Measurements from ENCODE around the gene KRTAP5-11. TPM values are rescaled to one million over a fixed set of nuclear protein-coding genes. Genes with fewer than 3 reads are reported as not detected.
A peak's percentile ranks its signal among the peaks of the same experiment; 100 is the strongest.
"Not testable (repeated sequence)": the region's sequence is repeated elsewhere in the genome, so short reads cannot be mapped to it uniquely, and the experiment has no call there.

KRTAP5-11 gene, protein sequence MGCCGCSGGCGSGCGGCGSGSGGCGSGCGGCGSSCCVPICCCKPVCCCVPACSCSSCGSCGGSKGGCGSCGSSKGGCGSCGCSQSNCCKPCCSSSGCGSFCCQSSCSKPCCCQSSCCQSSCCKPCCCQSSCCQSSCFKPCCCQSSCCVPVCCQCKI
- not detected in 2 replicates for total RNA-seq
- total RNA-seq (2013), result not detected
- polyA plus RNA-seq, result not detected in 2 replicates
- polyA minus RNA-seq, result not detected in 2 replicates

DNA sequence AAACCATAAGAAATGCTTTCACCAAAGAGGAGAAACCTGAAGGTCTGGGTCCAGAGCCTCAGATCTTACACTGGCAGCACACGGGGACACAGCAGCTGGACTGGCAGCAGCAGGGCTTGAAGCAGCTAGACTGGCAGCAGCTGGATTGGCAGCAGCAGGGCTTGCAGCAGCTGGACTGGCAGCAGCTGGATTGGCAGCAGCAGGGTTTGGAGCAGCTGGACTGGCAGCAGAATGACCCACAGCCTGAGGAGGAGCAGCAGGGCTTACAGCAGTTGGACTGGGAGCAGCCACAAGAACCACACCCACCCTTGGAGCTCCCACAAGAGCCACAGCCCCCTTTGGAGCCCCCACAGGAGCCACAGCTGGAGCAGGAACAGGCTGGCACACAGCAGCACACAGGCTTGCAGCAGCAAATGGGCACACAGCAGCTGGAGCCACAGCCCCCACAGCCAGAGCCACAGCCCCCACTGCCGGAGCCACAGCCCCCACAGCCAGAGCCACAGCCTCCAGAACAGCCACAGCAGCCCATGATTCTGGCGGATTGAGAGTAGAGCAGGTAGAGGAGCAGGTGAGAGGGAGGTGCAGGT is at the start of gene KRTAP5-11:
KRTAP5-11 (minus strand) TSS at position 567 of the 587 bp plus-strand sequence; CDS start at position 529, 38 bp downstream.
- Histone ChIP-seq H2AFZ (ENCODE audit: insufficient read depth, low read depth, low read length, poor library complexity, severe bottlenecking) (no peak within 1 kb of the TSS), H3K27ac (ENCODE audit: low read length in 2 of 2) (no peak within 1 kb of the TSS), H3K36me3 (replicated peaks in 1 of 2; ENCODE audit: control extremely low read depth in 1 of 2, control insufficient read depth in 1 of 2, extremely low read depth in 1 of 2, insufficient read depth in 2 of 2, low read length in 1 of 2) (no peaks in the 10 kb centered on the region), H3K9ac (ENCODE audit: low read length) (no peak within 1 kb of the TSS), H3K9me3 (ENCODE audit: control extremely low read depth in 1 of 3, control insufficient read depth in 2 of 3, insufficient read depth in 1 of 3, low read length in 2 of 3) (no peaks in the 10 kb centered on the region), H4K20me1 (ENCODE audit: control insufficient read depth, insufficient read depth, low read length, poor library complexity, severe bottlenecking) (no peaks in the 10 kb centered on the region), H3K4me2 (replicated peaks; ENCODE audit: low read depth, low read length, poor library complexity, severe bottlenecking) (no peak within 1 kb of the TSS), H3K27me3 (replicated peaks in 1 of 4; ENCODE audit: control extremely low read depth in 1 of 4, control insufficient read depth in 3 of 4, insufficient read depth in 4 of 4, low read length in 3 of 4) (peaks cover 0 to 12% (median 0%) of the 10 kb centered on the region in 4 experiments), H3K4me3 (ENCODE audit: control extremely low read depth in 1 of 5, extremely low read depth in 1 of 5, insufficient read depth in 1 of 5, low read depth in 2 of 5, low read length in 4 of 5) (no peak within 1 kb of the TSS), H3K79me2 (ENCODE audit: control insufficient read depth, insufficient read depth, low read length) (no peaks in the 10 kb centered on the region), H3K4me1 (ENCODE audit: control insufficient read depth in 2 of 2, insufficient read depth in 2 of 2, low read length in 2 of 2) (peaks cover 0 to 2% of the 10 kb centered on the region in 2 donors)
- ChIA-PET CTCF (no interaction called here), POLR2A (no interaction called here)
- ATAC-seq (ENCODE audit: low read depth) (no peak), DNase-seq (no peak)
- no peak within 1 kb of the TSS for H3K27ac Mint-ChIP-seq
- peaks cover 33% of the 10 kb centered on the region for H3K27me3 Mint-ChIP-seq
- H3K9me3 Mint-ChIP-seq (ENCODE audit: insufficient read depth), result no peaks in the 10 kb centered on the region
- 78% methylated on average over 1 of the region's 3 CpGs for WGBS (ENCODE audit: insufficient coverage)
- intact Hi-C loops (cut with micrococcal nuclease), result no loop called here
- TF ChIP-seq, protein P1, sequence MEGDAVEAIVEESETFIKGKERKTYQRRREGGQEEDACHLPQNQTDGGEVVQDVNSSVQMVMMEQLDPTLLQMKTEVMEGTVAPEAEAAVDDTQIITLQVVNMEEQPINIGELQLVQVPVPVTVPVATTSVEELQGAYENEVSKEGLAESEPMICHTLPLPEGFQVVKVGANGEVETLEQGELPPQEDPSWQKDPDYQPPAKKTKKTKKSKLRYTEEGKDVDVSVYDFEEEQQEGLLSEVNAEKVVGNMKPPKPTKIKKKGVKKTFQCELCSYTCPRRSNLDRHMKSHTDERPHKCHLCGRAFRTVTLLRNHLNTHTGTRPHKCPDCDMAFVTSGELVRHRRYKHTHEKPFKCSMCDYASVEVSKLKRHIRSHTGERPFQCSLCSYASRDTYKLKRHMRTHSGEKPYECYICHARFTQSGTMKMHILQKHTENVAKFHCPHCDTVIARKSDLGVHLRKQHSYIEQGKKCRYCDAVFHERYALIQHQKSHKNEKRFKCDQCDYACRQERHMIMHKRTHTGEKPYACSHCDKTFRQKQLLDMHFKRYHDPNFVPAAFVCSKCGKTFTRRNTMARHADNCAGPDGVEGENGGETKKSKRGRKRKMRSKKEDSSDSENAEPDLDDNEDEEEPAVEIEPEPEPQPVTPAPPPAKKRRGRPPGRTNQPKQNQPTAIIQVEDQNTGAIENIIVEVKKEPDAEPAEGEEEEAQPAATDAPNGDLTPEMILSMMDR (IDR thresholded peaks at IDR 0.05), result no peak
- no peak for TF ChIP-seq EZH2 (IDR thresholded peaks at IDR 0.05; ENCODE audit: borderline replicate concordance, insufficient read depth, low read depth, low read length, poor library complexity, severe bottlenecking)
- peaks cover 3% of the 10 kb centered on the region for H3K4me1 Mint-ChIP-seq
- no peak within 1 kb of the TSS for H3K4me3 Mint-ChIP-seq

DNA sequence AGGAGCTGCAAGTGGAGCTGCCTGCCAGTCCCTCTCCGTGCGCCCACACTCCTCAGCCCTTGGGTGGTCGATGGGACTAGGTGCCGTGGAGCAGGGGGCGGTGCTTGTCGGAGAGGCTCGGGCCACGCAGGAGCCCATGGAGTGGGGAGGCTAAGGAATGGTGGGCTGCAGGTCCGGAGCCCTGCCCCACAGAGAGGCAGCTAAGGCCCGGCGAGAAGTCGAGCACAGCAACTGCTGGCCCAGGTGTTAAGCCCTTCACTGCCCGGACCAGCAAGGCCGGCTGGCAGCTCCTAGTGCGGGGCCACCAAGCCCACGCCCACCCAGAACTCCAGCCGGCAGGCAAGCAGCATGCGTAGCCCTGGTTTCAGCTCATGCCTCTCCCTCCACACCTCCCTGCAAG is 48.9 kb upstream of the KRTAP5-11 start:
- CTCF ChIA-PET; H3K4me1 ChIP-seq (ENCODE audit: control insufficient read depth in 2 of 2, insufficient read depth in 2 of 2, low read length in 2 of 2); H3K9me3 Mint-ChIP-seq (ENCODE audit: insufficient read depth); intact Hi-C loops (cut with micrococcal nuclease); H3K4me3 ChIP-seq (ENCODE audit: control extremely low read depth in 1 of 5, extremely low read depth in 1 of 5, insufficient read depth in 1 of 5, low read depth in 2 of 5, low read length in 4 of 5); POLR2A ChIA-PET; H2AFZ ChIP-seq (ENCODE audit: insufficient read depth, low read depth, low read length, poor library complexity, severe bottlenecking); H3K36me3 ChIP-seq (replicated peaks in 1 of 2; ENCODE audit: control extremely low read depth in 1 of 2, control insufficient read depth in 1 of 2, extremely low read depth in 1 of 2, insufficient read depth in 2 of 2, low read length in 1 of 2); H3K4me2 ChIP-seq (replicated peaks; ENCODE audit: low read depth, low read length, poor library complexity, severe bottlenecking); H3K4me3 Mint-ChIP-seq; H3K27me3 ChIP-seq (replicated peaks in 1 of 4; ENCODE audit: control extremely low read depth in 1 of 4, control insufficient read depth in 3 of 4, insufficient read depth in 4 of 4, low read length in 3 of 4); H3K79me2 ChIP-seq (ENCODE audit: control insufficient read depth, insufficient read depth, low read length); H3K9ac ChIP-seq (ENCODE audit: low read length); H3K9me3 ChIP-seq (ENCODE audit: control extremely low read depth in 1 of 3, control insufficient read depth in 2 of 3, insufficient read depth in 1 of 3, low read length in 2 of 3); ATAC-seq (ENCODE audit: low read depth); H4K20me1 ChIP-seq (ENCODE audit: control insufficient read depth, insufficient read depth, low read length, poor library complexity, severe bottlenecking); DNase-seq; H3K4me1 Mint-ChIP-seq; H3K27ac Mint-ChIP-seq; H3K27ac ChIP-seq (ENCODE audit: low read length in 2 of 2): not testable (repeated sequence)
- WGBS (ENCODE audit: insufficient coverage), result 86% methylated on average over 16 of the region's 18 CpGs
- H3K27me3 Mint-ChIP-seq, result peaks cover 16% of the 10 kb centered on the region

DNA sequence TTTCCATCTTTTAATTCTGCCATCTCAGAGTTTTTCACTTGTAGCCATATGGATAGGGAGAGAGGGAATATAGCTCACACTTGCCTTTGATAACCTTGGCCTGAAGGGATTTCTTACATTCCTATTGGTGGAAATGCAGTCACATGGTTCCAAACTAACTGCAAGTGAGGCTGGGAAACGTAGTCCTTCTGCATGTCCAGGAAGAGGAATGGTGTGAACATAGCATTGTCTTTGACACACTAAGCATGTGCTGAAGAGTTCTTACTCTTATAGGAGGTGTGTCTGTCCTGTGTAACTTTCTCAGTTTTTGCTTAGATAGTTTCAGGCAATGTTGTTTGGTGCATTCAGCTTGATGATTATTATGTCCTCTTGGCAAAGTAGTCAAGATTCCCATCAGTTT is 47.4 kb upstream of the KRTAP5-11 start:
- ATAC-seq (ENCODE audit: low read depth); POLR2A ChIA-PET; H3K4me2 ChIP-seq (replicated peaks; ENCODE audit: low read depth, low read length, poor library complexity, severe bottlenecking); intact Hi-C loops (cut with micrococcal nuclease); H3K4me3 Mint-ChIP-seq; H3K27ac ChIP-seq (ENCODE audit: low read length in 2 of 2); H2AFZ ChIP-seq (ENCODE audit: insufficient read depth, low read depth, low read length, poor library complexity, severe bottlenecking); H3K4me3 ChIP-seq (ENCODE audit: control extremely low read depth in 1 of 5, extremely low read depth in 1 of 5, insufficient read depth in 1 of 5, low read depth in 2 of 5, low read length in 4 of 5); H3K4me1 Mint-ChIP-seq; H3K27me3 ChIP-seq (replicated peaks in 1 of 4; ENCODE audit: control extremely low read depth in 1 of 4, control insufficient read depth in 3 of 4, insufficient read depth in 4 of 4, low read length in 3 of 4); H3K9ac ChIP-seq (ENCODE audit: low read length); H3K79me2 ChIP-seq (ENCODE audit: control insufficient read depth, insufficient read depth, low read length); CTCF ChIA-PET; H3K27ac Mint-ChIP-seq; H3K9me3 Mint-ChIP-seq (ENCODE audit: insufficient read depth); H4K20me1 ChIP-seq (ENCODE audit: control insufficient read depth, insufficient read depth, low read length, poor library complexity, severe bottlenecking); H3K4me1 ChIP-seq (ENCODE audit: control insufficient read depth in 2 of 2, insufficient read depth in 2 of 2, low read length in 2 of 2); H3K36me3 ChIP-seq (replicated peaks in 1 of 2; ENCODE audit: control extremely low read depth in 1 of 2, control insufficient read depth in 1 of 2, extremely low read depth in 1 of 2, insufficient read depth in 2 of 2, low read length in 1 of 2); H3K9me3 ChIP-seq (ENCODE audit: control extremely low read depth in 1 of 3, control insufficient read depth in 2 of 3, insufficient read depth in 1 of 3, low read length in 2 of 3): not testable (repeated sequence)
- DNase-seq, result peak; percentile 8
- H3K27me3 Mint-ChIP-seq, result peaks cover 12% of the 10 kb centered on the region
- no CpG with 5 or more reads among the region's 1 CpG for WGBS (ENCODE audit: insufficient coverage)

All from B cell (primary cell).